Measurements from ENCODE around the gene TDRD7.

DNA sequence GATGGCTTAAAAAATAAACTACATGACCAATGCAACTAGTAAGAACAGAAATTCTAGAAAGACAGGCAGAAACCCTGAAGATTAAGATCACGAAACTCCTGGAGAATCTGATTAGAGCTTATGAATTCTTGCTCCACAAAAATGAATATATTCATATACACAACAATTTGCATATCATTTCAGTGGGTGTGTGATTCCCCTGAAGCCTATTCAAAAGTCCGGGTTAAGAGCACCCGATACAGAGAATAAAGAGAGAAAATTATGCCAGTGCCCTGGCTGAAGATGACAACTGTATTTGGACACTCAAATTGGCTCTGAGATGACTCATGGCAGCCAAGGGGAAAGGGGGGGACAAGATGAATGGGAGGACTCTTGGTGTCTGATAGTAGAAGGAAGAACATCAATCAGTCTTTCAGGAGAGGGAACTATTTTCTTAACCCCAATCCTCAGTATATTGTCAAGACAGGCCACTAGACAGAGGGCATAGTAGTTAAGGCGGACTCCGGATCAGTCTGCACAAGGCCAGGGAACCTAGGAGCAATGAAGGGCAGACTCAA lies 95.6 kb downstream of the TDRD7 start:
- TF ChIP-seq CHD2 (IDR thresholded peaks at IDR 0.05; ENCODE audit: low read depth, low read length) (no peak), RB1 (IDR thresholded peaks at IDR 0.05; ENCODE audit: low read depth) (no peak), PYGO2 (tag; IDR thresholded peaks at IDR 0.05) (no peak), ZNF133 (CRISPR knock-in tag; IDR thresholded peaks at IDR 0.05) (no peak), NR3C1 (CRISPR knock-in tag; IDR thresholded peaks at IDR 0.05) (no peak), ZNF785 (CRISPR knock-in tag; IDR thresholded peaks at IDR 0.05) (no peak), FOXJ3 (CRISPR knock-in tag; IDR thresholded peaks at IDR 0.05) (no peak)
- TF ChIP-seq, protein P1, sequence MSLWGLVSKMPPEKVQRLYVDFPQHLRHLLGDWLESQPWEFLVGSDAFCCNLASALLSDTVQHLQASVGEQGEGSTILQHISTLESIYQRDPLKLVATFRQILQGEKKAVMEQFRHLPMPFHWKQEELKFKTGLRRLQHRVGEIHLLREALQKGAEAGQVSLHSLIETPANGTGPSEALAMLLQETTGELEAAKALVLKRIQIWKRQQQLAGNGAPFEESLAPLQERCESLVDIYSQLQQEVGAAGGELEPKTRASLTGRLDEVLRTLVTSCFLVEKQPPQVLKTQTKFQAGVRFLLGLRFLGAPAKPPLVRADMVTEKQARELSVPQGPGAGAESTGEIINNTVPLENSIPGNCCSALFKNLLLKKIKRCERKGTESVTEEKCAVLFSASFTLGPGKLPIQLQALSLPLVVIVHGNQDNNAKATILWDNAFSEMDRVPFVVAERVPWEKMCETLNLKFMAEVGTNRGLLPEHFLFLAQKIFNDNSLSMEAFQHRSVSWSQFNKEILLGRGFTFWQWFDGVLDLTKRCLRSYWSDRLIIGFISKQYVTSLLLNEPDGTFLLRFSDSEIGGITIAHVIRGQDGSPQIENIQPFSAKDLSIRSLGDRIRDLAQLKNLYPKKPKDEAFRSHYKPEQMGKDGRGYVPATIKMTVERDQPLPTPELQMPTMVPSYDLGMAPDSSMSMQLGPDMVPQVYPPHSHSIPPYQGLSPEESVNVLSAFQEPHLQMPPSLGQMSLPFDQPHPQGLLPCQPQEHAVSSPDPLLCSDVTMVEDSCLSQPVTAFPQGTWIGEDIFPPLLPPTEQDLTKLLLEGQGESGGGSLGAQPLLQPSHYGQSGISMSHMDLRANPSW (CRISPR knock-in tag; IDR thresholded peaks at IDR 0.05), result no peak

All from K562 (cell line).